LHCN-M2 (cell line): ENCODE measurements around the gene EPM2A. TPM values are rescaled to one million over a fixed set of nuclear protein-coding genes. Genes with fewer than 3 reads are reported as not detected.

Experiments used
- DNase-seq: peaks from one replicate; pipeline ENCODE4 v3.0.0-alpha.2; 2012; ENCODE audit warnings: low read depth
- total RNA-seq: library from RNA; depleted of rRNA; stranded (reverse); fragments of >200 nt; gene quantifications from 2 replicates; pipeline ENCODE4 v1.2.3, GENCODE V29; 2014; rRNA removed

The EPM2A gene
- total RNA-seq, 1 experiment from 2014 or later: 7.0 TPM

DNA sequence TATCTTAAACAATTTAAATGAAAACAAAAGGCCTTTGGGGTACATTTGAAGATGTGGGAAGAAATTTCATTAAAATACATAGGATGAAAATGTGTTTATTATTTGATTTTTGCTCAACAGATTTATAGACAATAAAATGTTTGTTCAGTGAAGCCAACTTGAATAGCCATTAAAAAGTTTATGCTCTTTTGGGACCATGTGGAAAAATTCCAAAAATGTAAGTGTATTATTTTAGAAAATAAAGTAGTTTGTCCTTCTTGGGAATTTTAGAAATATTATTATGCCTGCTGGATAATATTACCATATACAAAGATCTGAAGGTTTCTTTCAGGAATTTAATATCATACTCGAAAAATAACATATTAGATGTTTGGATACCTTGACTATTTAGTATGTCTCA lies 131.3 kb downstream of the EPM2A start:
- no peak for DNase-seq

DNA sequence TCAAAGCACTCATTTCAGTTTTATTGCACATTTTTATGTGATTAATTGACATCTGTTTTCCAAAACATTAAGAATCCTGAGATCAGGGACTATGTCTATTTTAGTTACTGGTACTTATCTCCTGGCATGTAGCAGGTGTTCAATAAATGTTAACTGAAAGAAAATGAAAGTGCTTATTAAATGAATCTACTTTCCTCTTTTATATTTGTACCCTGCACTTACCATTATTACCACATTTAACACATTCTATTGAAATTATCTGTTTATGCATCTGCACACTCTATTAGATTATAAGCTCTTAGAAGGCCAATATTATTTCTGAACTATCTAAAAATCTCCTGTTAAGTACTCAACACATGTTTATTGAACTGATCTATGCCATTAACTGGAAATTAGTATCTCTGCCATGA lies 131.9 kb downstream of the EPM2A start:
- DNase-seq: no peak

DNA sequence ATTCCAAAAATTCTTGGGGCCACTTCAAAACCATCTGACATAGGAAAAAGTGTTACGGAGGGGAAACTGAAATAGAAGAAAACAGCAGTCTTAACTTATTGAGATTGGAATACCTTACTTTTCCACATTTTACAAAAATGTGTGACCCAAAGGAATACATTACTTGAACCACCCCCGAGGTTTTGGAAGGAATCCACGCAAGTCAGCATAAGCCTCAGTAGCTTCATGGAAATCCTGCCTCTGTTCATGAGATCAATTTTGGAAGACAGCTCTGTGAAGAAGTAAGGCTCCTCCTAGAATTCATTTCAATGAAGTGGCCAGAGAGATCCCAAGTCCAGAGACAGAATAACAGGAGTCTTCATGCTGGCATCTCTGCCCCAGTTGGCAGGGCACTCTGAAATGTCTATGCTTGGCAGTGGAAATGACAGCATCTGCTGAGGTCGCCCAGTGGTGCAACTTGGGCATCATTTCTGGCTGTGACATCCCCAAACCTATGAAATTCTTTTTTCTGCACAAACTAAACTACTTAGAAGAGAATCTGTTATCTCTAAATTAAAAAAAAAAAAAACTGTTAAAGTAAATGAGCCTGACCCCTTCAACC lies 132.5 kb downstream of the EPM2A start:
- DNase-seq: no peak

DNA sequence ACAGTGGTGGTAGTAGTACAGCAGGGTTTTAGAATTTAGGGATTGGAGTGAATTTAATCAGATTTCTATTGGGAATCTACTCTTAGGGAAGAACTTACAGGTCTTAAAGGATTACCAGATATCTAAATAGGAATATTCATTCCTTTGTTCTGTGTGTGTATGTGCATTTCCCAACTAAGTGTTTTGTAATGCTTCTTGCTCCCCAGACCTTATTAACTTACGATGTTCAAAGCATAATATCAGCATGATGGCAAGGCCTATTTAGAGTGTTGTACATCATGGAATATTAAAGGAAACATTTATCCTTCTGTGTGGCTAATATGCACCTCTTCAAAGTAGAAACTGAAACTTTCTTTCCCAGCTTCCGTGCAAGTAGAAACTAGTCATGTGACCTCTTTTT lies 133.9 kb downstream of the EPM2A start:
- DNase-seq: no peak

DNA sequence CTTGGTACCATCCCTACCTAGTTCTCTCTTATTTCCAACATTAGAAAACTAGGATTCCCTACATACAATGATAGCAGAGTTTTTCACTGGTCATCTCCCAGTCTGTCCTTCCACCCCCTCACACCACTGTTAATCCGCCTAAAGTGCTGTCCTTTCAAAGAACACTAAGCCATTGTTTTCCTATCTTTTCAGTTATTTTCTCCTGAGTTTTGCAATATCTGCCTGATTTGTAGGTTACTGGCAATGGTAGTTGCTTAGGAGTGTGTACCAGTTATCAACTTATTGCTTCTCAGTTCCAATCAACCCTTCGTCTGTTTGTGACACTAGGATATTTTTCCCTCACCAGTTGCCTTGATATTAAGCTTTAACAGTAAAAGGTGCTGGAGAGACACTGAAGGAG lies 135.0 kb downstream of the EPM2A start:
- no peak for DNase-seq

DNA sequence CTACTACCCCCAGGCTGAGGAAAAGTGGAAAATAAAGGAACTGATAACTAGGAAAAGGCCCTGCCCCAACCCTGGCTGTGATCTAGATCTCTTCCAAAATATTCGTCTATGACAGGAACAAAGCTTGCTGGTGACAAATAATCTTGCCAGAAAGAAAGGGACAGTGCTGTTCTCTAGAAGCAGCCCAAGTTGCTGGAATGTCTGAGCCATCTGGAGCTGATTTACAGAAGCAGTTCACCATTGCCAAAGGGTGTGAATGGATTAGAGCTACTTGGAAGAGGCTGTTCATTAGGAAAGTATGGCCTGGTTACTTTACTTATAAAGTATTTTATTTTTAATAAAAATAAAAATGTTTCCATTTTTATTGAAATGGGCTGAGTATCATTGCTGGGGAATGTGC lies 146.3 kb downstream of the EPM2A start:
- no peak for DNase-seq

DNA sequence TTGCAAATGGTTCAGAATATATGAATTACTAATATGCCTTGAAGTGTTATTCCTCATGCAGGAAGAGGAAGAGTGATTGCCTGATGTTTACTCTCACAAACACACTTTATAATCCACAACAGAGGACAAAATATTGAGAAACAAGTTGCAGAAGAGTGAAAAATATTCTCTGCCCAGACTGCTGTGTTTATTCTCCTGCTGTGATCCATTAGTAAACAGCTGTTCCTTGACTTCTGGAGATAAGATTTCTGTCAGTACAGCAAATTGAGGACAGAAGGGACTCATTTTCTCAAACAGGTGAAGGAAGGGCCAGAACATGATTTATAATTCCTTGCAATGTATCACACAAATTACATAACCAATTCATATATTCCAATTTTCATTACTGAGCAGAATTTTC lies 148.0 kb downstream of the EPM2A start:
- DNase-seq: peak; percentile 31

DNA sequence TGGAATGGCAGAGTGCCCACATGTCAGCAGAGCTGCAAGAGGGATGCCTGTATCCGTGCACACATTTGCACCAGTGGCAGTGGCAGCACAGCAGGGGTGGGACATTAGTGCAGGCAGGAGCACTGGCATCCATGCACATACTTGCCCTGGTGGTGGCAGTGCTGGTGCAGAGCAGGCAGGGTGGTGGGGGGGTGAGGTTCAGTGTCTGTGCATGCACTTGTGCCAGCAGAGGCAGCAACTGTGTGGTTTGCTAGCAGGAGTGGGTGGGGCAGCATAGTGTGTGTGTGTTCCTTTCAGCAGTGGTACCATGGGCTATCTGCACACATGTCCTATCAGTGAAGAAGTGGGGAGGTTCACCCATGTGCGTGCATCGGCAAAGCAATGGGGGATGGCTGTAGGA lies 151.6 kb downstream of the EPM2A start:
- no peak for DNase-seq

Other genes starting within 250 kb of the EPM2A start
- 11.0 and 12.2 TPM in 2 replicates for gene FBXO30, start 79.3 kb upstream of the EPM2A start, total RNA-seq
- 8.2 and 8.5 TPM in 2 replicates for gene SHPRH, start 228.8 kb upstream of the EPM2A start, total RNA-seq